HG03457 (cell line): ENCODE results near the gene AFAP1L1.
"Not testable (repeated sequence)": the region's sequence is repeated elsewhere in the genome, so short reads cannot be mapped to it uniquely, and the experiment has no call there.

Source experiments
- ATAC-seq: cut with Tn5 transposase; IDR thresholded peaks from one replicate; pipeline ENCODE4 v1.9.1; 2021; ENCODE audit warnings: moderate number of reproducible peaks; ENCODE audit not compliant: unreplicated experiment

AFAP1L1 gene

GRCh38 chr5:149260761-149261160, 10.9 kb upstream of the AFAP1L1 start:
- no peak for ATAC-seq

GRCh38 chr5:149261246-149261645, 10.4 kb upstream of the AFAP1L1 start:
- ATAC-seq: no peak

- no peak for ATAC-seq
These were observed 9.3 kb upstream of the AFAP1L1 start for GRCh38 chr5:149262315-149262714.

- no peak for ATAC-seq
These were observed 7.1 kb upstream of the AFAP1L1 start for GRCh38 chr5:149264439-149265067.

GRCh38 chr5:149265068-149265465, 6.6 kb upstream of the AFAP1L1 start:
- ATAC-seq: no peak

- no peak for ATAC-seq
These were observed 6.1 kb upstream of the AFAP1L1 start for GRCh38 chr5:149265597-149265996.

GRCh38 chr5:149267241-149267973, 4.3 kb upstream of the AFAP1L1 start:
- ATAC-seq: no peak

GRCh38 chr5:149268928-149269557, 2.6 kb upstream of the AFAP1L1 start:
- ATAC-seq: no peak

- ATAC-seq: no peak
These were observed 404 bp upstream of the AFAP1L1 start for GRCh38 chr5:149271195-149271715.

GRCh38 chr5:149272781-149273180, 1.1 kb downstream of the AFAP1L1 start:
- not testable (repeated sequence) for ATAC-seq

- no peak for ATAC-seq
These were observed 1.6 kb downstream of the AFAP1L1 start for GRCh38 chr5:149273237-149273636.

- no peak for ATAC-seq
These were observed 2.3 kb downstream of the AFAP1L1 start for GRCh38 chr5:149273950-149274349.

GRCh38 chr5:149274939-149275338, 3.3 kb downstream of the AFAP1L1 start:
- no peak for ATAC-seq

GRCh38 chr5:149277801-149278200, 6.1 kb downstream of the AFAP1L1 start:
- no peak for ATAC-seq

GRCh38 chr5:149278451-149279210, 7.0 kb downstream of the AFAP1L1 start:
- no peak for ATAC-seq

- ATAC-seq: no peak
These were observed 8.0 kb downstream of the AFAP1L1 start for GRCh38 chr5:149279661-149280060.

GRCh38 chr5:149280124-149280523, 8.5 kb downstream of the AFAP1L1 start:
- no peak for ATAC-seq

GRCh38 chr5:149280802-149281201, 9.1 kb downstream of the AFAP1L1 start:
- no peak for ATAC-seq

- no peak for ATAC-seq
These were observed 10.6 kb downstream of the AFAP1L1 start for GRCh38 chr5:149282027-149282965.

- ATAC-seq: no peak
These were observed 11.3 kb downstream of the AFAP1L1 start for GRCh38 chr5:149282966-149283332.
